ENCODE measurements around the gene HDDC3.
"Not testable (repeated sequence)": the region's sequence is repeated elsewhere in the genome, so short reads cannot be mapped to it uniquely, and the experiment has no call there.

Gene HDDC3

GRCh38 chr15:90905306-90906180 lies 26.8 kb downstream of the HDDC3 start:
- DNase-seq (ENCODE audit: low read depth) = no peak
- Histone ChIP-seq H3K4me1 (ENCODE audit: control insufficient read depth, insufficient read depth, low read length) (peaks cover 27% of the 10 kb centered on the region), H3K4me3 (ENCODE audit: low read length) (no peak overlapping the region), H3K36me3 (ENCODE audit: control insufficient read depth, insufficient read depth, low read length, severe bottlenecking) (peaks cover 29% of the 10 kb centered on the region), H3K27me3 (replicated peaks; ENCODE audit: control insufficient read depth, insufficient read depth, low read length) (no peaks in the 10 kb centered on the region), H3K9ac (ENCODE audit: low read length) (no peak overlapping the region), H3K9me3 (ENCODE audit: control insufficient read depth, low read length) (no peaks in the 10 kb centered on the region)

GRCh38 chr15:90904746-90905145 lies 27.6 kb downstream of the HDDC3 start:
- DNase-seq (ENCODE audit: low read depth) = no peak
- Histone ChIP-seq H3K4me3 (ENCODE audit: low read length) (no peak overlapping the region), H3K9ac (ENCODE audit: low read length) (no peak overlapping the region), H3K27me3 (replicated peaks; ENCODE audit: control insufficient read depth, insufficient read depth, low read length) (no peaks in the 10 kb centered on the region), H3K4me1 (ENCODE audit: control insufficient read depth, insufficient read depth, low read length) (peaks cover 27% of the 10 kb centered on the region), H3K36me3 (ENCODE audit: control insufficient read depth, insufficient read depth, low read length, severe bottlenecking) (peaks cover 22% of the 10 kb centered on the region), H3K9me3 (ENCODE audit: control insufficient read depth, low read length) (no peaks in the 10 kb centered on the region)

GRCh38 chr15:90903733-90904536 lies 28.4 kb downstream of the HDDC3 start:
- Histone ChIP-seq H3K9me3 (ENCODE audit: control insufficient read depth, low read length) (no peaks in the 10 kb centered on the region), H3K4me1 (ENCODE audit: control insufficient read depth, insufficient read depth, low read length) (peaks cover 27% of the 10 kb centered on the region), H3K4me3 (ENCODE audit: low read length) (peak overlapping the region; percentile 80), H3K36me3 (ENCODE audit: control insufficient read depth, insufficient read depth, low read length, severe bottlenecking) (peaks cover 22% of the 10 kb centered on the region), H3K9ac (ENCODE audit: low read length) (peak overlapping the region; percentile 80), H3K27me3 (replicated peaks; ENCODE audit: control insufficient read depth, insufficient read depth, low read length) (no peaks in the 10 kb centered on the region)
- no peak for DNase-seq (ENCODE audit: low read depth)

- H3K9ac ChIP-seq (ENCODE audit: low read length) = peak within 1 kb of the TSS; percentile 94
- H3K36me3 ChIP-seq (ENCODE audit: control insufficient read depth, insufficient read depth, low read length, severe bottlenecking) = peaks cover 22% of the 10 kb centered on the region
- peak; percentile 80 for DNase-seq (ENCODE audit: low read depth)
- peaks cover 24% of the 10 kb centered on the region for H3K4me1 ChIP-seq (ENCODE audit: control insufficient read depth, insufficient read depth, low read length)
- H3K27me3 ChIP-seq (replicated peaks; ENCODE audit: control insufficient read depth, insufficient read depth, low read length) = no peaks in the 10 kb centered on the region
- peak within 1 kb of the TSS; percentile 89 for H3K4me3 ChIP-seq (ENCODE audit: low read length)
- H3K9me3 ChIP-seq (ENCODE audit: control insufficient read depth, low read length) = no peaks in the 10 kb centered on the region
Observed at GRCh38 chr15:90902840-90903732, 29.3 kb downstream of the HDDC3 start, which contains the start of gene MAN2A2. TSS of gene MAN2A2 (plus strand) at chr15:90903302. CDS start at chr15:90904208, 906 bp downstream.

- peaks cover 16% of the 10 kb centered on the region for H3K4me1 ChIP-seq (ENCODE audit: control insufficient read depth, insufficient read depth, low read length)
Observed at GRCh38 chr15:90902040-90902839, 30.1 kb downstream of the HDDC3 start.

GRCh38 chr15:90901175-90902039 lies 30.9 kb downstream of the HDDC3 start:
- Histone ChIP-seq H3K4me3 (ENCODE audit: low read length) (peak overlapping the region; percentile 89), H3K27me3 (replicated peaks; ENCODE audit: control insufficient read depth, insufficient read depth, low read length) (no peaks in the 10 kb centered on the region), H3K36me3 (ENCODE audit: control insufficient read depth, insufficient read depth, low read length, severe bottlenecking) (peaks cover 11% of the 10 kb centered on the region), H3K9ac (ENCODE audit: low read length) (peak overlapping the region; percentile 94), H3K4me1 (ENCODE audit: control insufficient read depth, insufficient read depth, low read length) (peaks cover 14% of the 10 kb centered on the region), H3K9me3 (ENCODE audit: control insufficient read depth, low read length) (no peaks in the 10 kb centered on the region)
- DNase-seq (ENCODE audit: low read depth) = peak; percentile 14

More at GRCh38 chr15:90902040-90902839, 30.1 kb downstream of the HDDC3 start:
- Histone ChIP-seq H3K9ac (ENCODE audit: low read length) (peak overlapping the region; percentile 94), H3K36me3 (ENCODE audit: control insufficient read depth, insufficient read depth, low read length, severe bottlenecking) (peaks cover 20% of the 10 kb centered on the region), H3K27me3 (replicated peaks; ENCODE audit: control insufficient read depth, insufficient read depth, low read length) (no peaks in the 10 kb centered on the region), H3K9me3 (ENCODE audit: control insufficient read depth, low read length) (no peaks in the 10 kb centered on the region), H3K4me3 (ENCODE audit: low read length) (peak overlapping the region; percentile 89)
- DNase-seq (ENCODE audit: low read depth) = peak; percentile 92

GRCh38 chr15:90897131-90897655 lies 35.2 kb downstream of the HDDC3 start:
- not testable (repeated sequence) for H3K9ac ChIP-seq (ENCODE audit: low read length); H3K4me1 ChIP-seq (ENCODE audit: control insufficient read depth, insufficient read depth, low read length); H3K4me3 ChIP-seq (ENCODE audit: low read length); DNase-seq (ENCODE audit: low read depth); H3K9me3 ChIP-seq (ENCODE audit: control insufficient read depth, low read length); H3K27me3 ChIP-seq (replicated peaks; ENCODE audit: control insufficient read depth, insufficient read depth, low read length)
- peaks cover 17% of the 10 kb centered on the region for H3K36me3 ChIP-seq (ENCODE audit: control insufficient read depth, insufficient read depth, low read length, severe bottlenecking)

GRCh38 chr15:90895571-90896117 lies 36.7 kb downstream of the HDDC3 start:
- H3K9ac ChIP-seq (ENCODE audit: low read length) = no peak overlapping the region
- H3K36me3 ChIP-seq (ENCODE audit: control insufficient read depth, insufficient read depth, low read length, severe bottlenecking) = peaks cover 25% of the 10 kb centered on the region
- H3K9me3 ChIP-seq (ENCODE audit: control insufficient read depth, low read length) = no peaks in the 10 kb centered on the region
- H3K27me3 ChIP-seq (replicated peaks; ENCODE audit: control insufficient read depth, insufficient read depth, low read length) = no peaks in the 10 kb centered on the region
- no peak for DNase-seq (ENCODE audit: low read depth)
- no peaks in the 10 kb centered on the region for H3K4me1 ChIP-seq (ENCODE audit: control insufficient read depth, insufficient read depth, low read length)
- no peak overlapping the region for H3K4me3 ChIP-seq (ENCODE audit: low read length)
